K562 (cell line): ENCODE results near the gene LSS. TPM values are rescaled to one million over a fixed set of nuclear protein-coding genes. Genes with fewer than 3 reads are reported as not detected.

Experiments used
- ARID3A ChIP-seq: IDR thresholded peaks from 2 replicates; pipeline ENCODE4 v1.6.1; 2012; ENCODE audit warnings: low read depth, low read length, improper control_type of control experiment, borderline replicate concordance
- CC2D1A ChIP-seq: fragments of 450-650 bp; IDR thresholded peaks from 2 replicates; pipeline ENCODE4 v1.6.1; 2017; ENCODE audit warnings: mild to moderate bottlenecking
- CSDE1 ChIP-seq, 2 experiments: fragments of 450-650 bp; IDR thresholded peaks; 2 replicates each; pipeline ENCODE4 v1.6.1; 2016; ENCODE audit warnings: mild to moderate bottlenecking in 1 of 2
- DIDO1 ChIP-seq: fragments of 450-650 bp; IDR thresholded peaks from 2 replicates; pipeline ENCODE4 v1.6.1; 2016; ENCODE audit warnings: low read depth, missing biosample characterization, missing genetic modification characterization
- ESRRA ChIP-seq: fragments of 450-650 bp; IDR thresholded peaks from 2 replicates; pipeline ENCODE4 v1.6.1; 2014; ENCODE audit warnings: low read depth, mild to moderate bottlenecking, moderate library complexity, borderline replicate concordance
- GTF2B ChIP-seq: IDR thresholded peaks from 2 replicates; pipeline ENCODE4 v1.6.1; 2011; ENCODE audit not compliant: insufficient read length; ENCODE audit errors: extremely low read depth
- JUNB ChIP-seq: fragments of 450-650 bp; formaldehyde crosslinking; conservative IDR thresholded peaks from 2 replicates; pipeline ENCODE4 v1.4.0; 2020; ENCODE audit warnings: mild to moderate bottlenecking
- KLF16 ChIP-seq: IDR thresholded peaks from 2 replicates; pipeline ENCODE4 v1.6.1; 2016; ENCODE audit warnings: antibody characterized with exemption
- NR2C2 ChIP-seq, 2 experiments: fragments of 200-800 bp in 1 of 2; sonication (Bioruptor generic) in 1 of 2; sonication (generic) in 1 of 2; formaldehyde crosslinking in 1 of 2; IDR thresholded peaks; 2 replicates each; pipeline versions ENCODE4 v1.6.1 to v1.8.0; 2016 to 2022; ENCODE audit warnings: mild to moderate bottlenecking in 1 of 2, missing compliant biosample characterization in 1 of 2, missing genetic modification characterization in 1 of 2, missing genetic modification reagents in 1 of 2
- NR2F6 ChIP-seq: fragments of 450-650 bp; formaldehyde crosslinking; IDR thresholded peaks from 2 replicates; pipeline ENCODE4 v1.4.0; 2020; ENCODE audit warnings: mild to moderate bottlenecking
- NR3C1 ChIP-seq: sonication (generic); formaldehyde crosslinking; IDR thresholded peaks from 2 replicates; pipeline ENCODE4 v1.8.1; 2022; ENCODE audit warnings: missing genetic modification reagents
- NUFIP1 ChIP-seq: fragments of 450-650 bp; IDR thresholded peaks from 2 replicates; pipeline ENCODE4 v1.6.1; 2018; ENCODE audit not compliant: partially characterized antibody
- PATZ1 ChIP-seq: fragments of 250-450 bp; sonication (Bioruptor Pico); IDR thresholded peaks from 2 replicates; pipeline ENCODE4 v1.5.0; 2020; ENCODE audit warnings: mild to moderate bottlenecking, borderline replicate concordance
- PCBP2 ChIP-seq: fragments of 200-400 bp; formaldehyde crosslinking; IDR thresholded peaks from 2 replicates; pipeline ENCODE4 v1.6.1; 2018; ENCODE audit warnings: low read length, low read depth, mild to moderate bottlenecking, moderate library complexity; ENCODE audit not compliant: poor library complexity, severe bottlenecking
- RUNX1 ChIP-seq: sonication (generic); IDR thresholded peaks from 2 replicates; pipeline ENCODE4 v1.6.1; 2016; ENCODE audit warnings: antibody characterized with exemption, low read depth
- ZNF134 ChIP-seq: fragments of 250-450 bp; sonication (Bioruptor Pico); conservative IDR thresholded peaks from 2 replicates; pipeline ENCODE4 v1.4.0; 2020
- ZNF184 ChIP-seq: sonication (generic); formaldehyde crosslinking; IDR thresholded peaks from 2 replicates; pipeline ENCODE4 v1.5.0; 2020; ENCODE audit warnings: missing genetic modification reagents
- ZNF398 ChIP-seq: fragments of 250-450 bp; sonication (Bioruptor Pico); IDR thresholded peaks from 2 replicates; pipeline ENCODE4 v1.8.0; 2021; ENCODE audit warnings: moderate library complexity, mild to moderate bottlenecking, inconsistent platforms
- ZSCAN29 ChIP-seq: fragments of 450-650 bp; IDR thresholded peaks from 2 replicates; pipeline ENCODE4 v1.6.1; 2017
- polyA plus RNA-seq, 8 experiments: library from polyadenylated mRNA; depleted of rRNA in 4 of 8; stranded (reverse) in 5 of 8; unstranded in 3 of 8; fragments of >200 nt; fragmentation: Nextera tagmentation in 2 of 8; fragmentation: Illumina TruSeq in 1 of 8; extraction: Ambion mirVana in 2 of 8; extraction: Trizol in 1 of 8; gene quantifications; 2 replicates each; pipeline versions ENCODE4 v1.2.1 to v1.2.3, GENCODE V29; 2011 to 2014; ENCODE audit warnings: inconsistent platforms in 1 of 8, missing spikeins in 1 of 8
- total RNA-seq, 7 experiments: library from RNA; depleted of rRNA in 6 of 7; stranded (reverse); fragments of >200 nt in 6 of 7; fragmentation: Illumina TruSeq in 2 of 7; extraction: Trizol in 2 of 7; gene quantifications; 2 replicates each; pipeline versions ENCODE4 v1.2.1 to v1.2.3, GENCODE V29; 2011 to 2021; ENCODE audit warnings: low replicate concordance in 1 of 7
- TF ChIP-seq, protein P1 (sequence below): fragments of 250-450 bp; sonication (Bioruptor Pico); IDR thresholded peaks from 2 replicates; pipeline ENCODE4 v1.5.1; 2021; ENCODE audit warnings: mild to moderate bottlenecking

The LSS gene
- total and polyA plus RNA-seq, 9 of the 15 experiments (the other 6 are each of a cell fraction or from before 2014, with no cell fraction given), result 2.2 to 89.5 (median 37.4) TPM

- TF ChIP-seq DIDO1 (tag) (no peak), ZSCAN29 (no peak), PATZ1 (no peak), CC2D1A (peak; percentile 80), ZNF134 (CRISPR knock-in tag) (no peak; the same call in 1 of the 2 replicates), PCBP2 (no peak), ZNF184 (no peak), NR2F6 (no peak), RUNX1 (no peak), NR2C2 (CRISPR knock-in tag; IDR thresholded peaks at IDR 0.05) (no peak), NR2C2 (tag; IDR thresholded peaks at IDR 0.05) (no peak; the same call in 1 of the 2 replicates), JUNB (no peak), CSDE1 (IDR thresholded peaks at IDR 0.05) (no peak), NUFIP1 (no peak), GTF2B (no peak), KLF16 (peak; percentile 76), NR3C1 (CRISPR knock-in tag) (no peak), ESRRA (peak; percentile 68), ZNF398 (CRISPR knock-in tag) (no peak), ARID3A (no peak)
- TF ChIP-seq, protein P1, sequence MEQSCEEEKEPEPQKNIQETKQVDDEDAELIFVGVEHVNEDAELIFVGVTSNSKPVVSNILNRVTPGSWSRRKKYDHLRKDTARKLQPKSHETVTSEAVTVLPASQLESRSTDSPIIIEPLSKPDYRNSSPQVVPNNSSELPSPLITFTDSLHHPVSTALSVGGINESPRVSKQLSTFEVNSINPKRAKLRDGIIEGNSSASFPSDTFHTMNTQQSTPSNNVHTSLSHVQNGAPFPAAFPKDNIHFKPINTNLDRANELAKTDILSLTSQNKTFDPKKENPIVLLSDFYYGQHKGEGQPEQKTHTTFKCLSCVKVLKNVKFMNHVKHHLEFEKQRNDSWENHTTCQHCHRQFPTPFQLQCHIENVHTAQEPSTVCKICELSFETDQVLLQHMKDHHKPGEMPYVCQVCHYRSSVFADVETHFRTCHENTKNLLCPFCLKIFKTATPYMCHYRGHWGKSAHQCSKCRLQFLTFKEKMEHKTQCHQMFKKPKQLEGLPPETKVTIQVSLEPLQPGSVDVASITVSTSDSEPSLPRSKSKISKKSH (CRISPR knock-in tag), result 0 out of 2 replicates have a peak, but pooled peaks have one; percentile 21
These were observed 75.1 kb downstream of the LSS start (continued) for GRCh38 chr21:46153247-46154154.
